HepG2 (cell line): Measurements from ENCODE around the gene CITED2. TPM values are rescaled to one million over a fixed set of nuclear protein-coding genes. Genes with fewer than 3 reads are reported as not detected.

Source experiments
- ATF6 ChIP-seq: sonication (generic); formaldehyde crosslinking; conservative IDR thresholded peaks from 2 replicates; pipeline ENCODE4 v1.4.0; 2020; ENCODE audit warnings: missing genetic modification reagents
- CBFB ChIP-seq: sonication (generic); formaldehyde crosslinking; IDR thresholded peaks from 2 replicates; pipeline ENCODE4 v1.4.0; 2020; ENCODE audit warnings: missing genetic modification reagents
- EZH2 ChIP-seq: conservative IDR thresholded peaks from 2 replicates; pipeline ENCODE4 v1.6.1; 2012; ENCODE audit warnings: mild to moderate bottlenecking, low read depth, low read length, moderate library complexity
- HHEX ChIP-seq: IDR thresholded peaks from 2 replicates; pipeline ENCODE4 v1.6.1; 2016; ENCODE audit warnings: control low read depth
- HOMEZ ChIP-seq: IDR thresholded peaks from 2 replicates; pipeline ENCODE4 v1.6.1; 2016; ENCODE audit warnings: low read depth
- KAT8 ChIP-seq: IDR thresholded peaks from 2 replicates; pipeline ENCODE4 v1.6.1; 2016; ENCODE audit warnings: missing genetic modification reagents, missing compliant biosample characterization
- KDM6A ChIP-seq: IDR thresholded peaks from 2 replicates; pipeline ENCODE4 v1.6.1; 2016; ENCODE audit warnings: low read depth
- MEIS1 ChIP-seq: sonication (generic); formaldehyde crosslinking; IDR thresholded peaks from 2 replicates; pipeline ENCODE4 v1.9.0; 2021; ENCODE audit warnings: mild to moderate bottlenecking, missing genetic modification reagents, moderate library complexity, borderline replicate concordance
- MIER2 ChIP-seq: IDR thresholded peaks from 2 replicates; pipeline ENCODE4 v1.6.1; 2016; ENCODE audit warnings: missing biosample characterization, missing genetic modification reagents
- MYC ChIP-seq: sonication (generic); formaldehyde crosslinking; IDR thresholded peaks from 2 replicates; pipeline ENCODE4 v1.9.0; 2021; ENCODE audit warnings: missing genetic modification reagents, borderline replicate concordance
- PAX8 ChIP-seq: sonication (generic); formaldehyde crosslinking; IDR thresholded peaks from 2 replicates; pipeline ENCODE4 v1.8.0; 2022; ENCODE audit warnings: mild to moderate bottlenecking, missing genetic modification reagents, borderline replicate concordance
- RBFOX2 ChIP-seq: fragments of 200-400 bp; formaldehyde crosslinking; IDR thresholded peaks from 2 replicates; pipeline ENCODE4 v1.6.1; 2017; ENCODE audit warnings: low read depth, mild to moderate bottlenecking, low read length
- RORA ChIP-seq: sonication (generic); formaldehyde crosslinking; IDR thresholded peaks from 2 replicates; pipeline ENCODE4 v1.5.0; 2020; ENCODE audit warnings: mild to moderate bottlenecking, missing genetic modification reagents, moderate library complexity
- SNAPC5 ChIP-seq: sonication (generic); formaldehyde crosslinking; IDR thresholded peaks from 2 replicates; pipeline ENCODE4 v1.8.1; 2023; ENCODE audit warnings: mild to moderate bottlenecking, missing genetic modification reagents, borderline replicate concordance
- ZNF337 ChIP-seq: sonication (generic); formaldehyde crosslinking; IDR thresholded peaks from 2 replicates; pipeline ENCODE4 v1.5.1; 2020; ENCODE audit warnings: missing genetic modification reagents, low read depth, mild to moderate bottlenecking, borderline replicate concordance
- ZNF382 ChIP-seq: sonication (generic); formaldehyde crosslinking; IDR thresholded peaks from 2 replicates; pipeline ENCODE4 v1.5.0; 2020; ENCODE audit warnings: missing genetic modification reagents, mild to moderate bottlenecking, borderline replicate concordance
- ZNF383 ChIP-seq: sonication (generic); formaldehyde crosslinking; IDR thresholded peaks from 2 replicates; pipeline ENCODE4 v1.4.0; 2020; ENCODE audit warnings: missing genetic modification reagents, mild to moderate bottlenecking, borderline replicate concordance
- ZNF674 ChIP-seq: sonication (generic); formaldehyde crosslinking; IDR thresholded peaks from 2 replicates; pipeline ENCODE4 v1.5.0; 2020; ENCODE audit warnings: low read depth, mild to moderate bottlenecking, missing genetic modification reagents
- polyA plus RNA-seq, 8 experiments: library from polyadenylated mRNA; depleted of rRNA in 3 of 8; stranded (reverse) in 7 of 8; unstranded in 1 of 8; fragments of >200 nt; fragmentation: Illumina TruSeq in 4 of 8; extraction: Trizol in 4 of 8; gene quantifications; 2 replicates each; pipeline versions ENCODE4 v1.2.1 to v1.2.3, GENCODE V29; 2011 to 2016; ENCODE audit warnings: low read depth in 4 of 8, missing spikeins in 1 of 8, mixed read lengths in 1 of 8; ENCODE audit not compliant: insufficient read depth in 1 of 8
- total RNA-seq, 5 experiments: library from RNA; depleted of rRNA; stranded (reverse); fragments of >200 nt; fragmentation: Illumina TruSeq; extraction: Trizol; gene quantifications; 2 replicates each; pipeline ENCODE4 v1.2.3, GENCODE V29; 2016; ENCODE audit warnings: low read depth in 1 of 5
- TF ChIP-seq, protein P1 (sequence below): sonication (generic); formaldehyde crosslinking; IDR thresholded peaks from 2 replicates; pipeline ENCODE4 v1.9.0; 2021; ENCODE audit warnings: missing genetic modification reagents, mild to moderate bottlenecking, borderline replicate concordance
- TF ChIP-seq, protein P2 (sequence below): sonication (generic); formaldehyde crosslinking; IDR thresholded peaks from 2 replicates; pipeline ENCODE4 v1.5.1; 2020; ENCODE audit warnings: mild to moderate bottlenecking, missing genetic modification reagents, moderate library complexity

CITED2 gene
- total and polyA plus RNA-seq, 2 of the 13 experiments (the other 11 are each of a cell fraction or from before 2014, with no cell fraction given): 17.6 to 57.2 TPM

DNA sequence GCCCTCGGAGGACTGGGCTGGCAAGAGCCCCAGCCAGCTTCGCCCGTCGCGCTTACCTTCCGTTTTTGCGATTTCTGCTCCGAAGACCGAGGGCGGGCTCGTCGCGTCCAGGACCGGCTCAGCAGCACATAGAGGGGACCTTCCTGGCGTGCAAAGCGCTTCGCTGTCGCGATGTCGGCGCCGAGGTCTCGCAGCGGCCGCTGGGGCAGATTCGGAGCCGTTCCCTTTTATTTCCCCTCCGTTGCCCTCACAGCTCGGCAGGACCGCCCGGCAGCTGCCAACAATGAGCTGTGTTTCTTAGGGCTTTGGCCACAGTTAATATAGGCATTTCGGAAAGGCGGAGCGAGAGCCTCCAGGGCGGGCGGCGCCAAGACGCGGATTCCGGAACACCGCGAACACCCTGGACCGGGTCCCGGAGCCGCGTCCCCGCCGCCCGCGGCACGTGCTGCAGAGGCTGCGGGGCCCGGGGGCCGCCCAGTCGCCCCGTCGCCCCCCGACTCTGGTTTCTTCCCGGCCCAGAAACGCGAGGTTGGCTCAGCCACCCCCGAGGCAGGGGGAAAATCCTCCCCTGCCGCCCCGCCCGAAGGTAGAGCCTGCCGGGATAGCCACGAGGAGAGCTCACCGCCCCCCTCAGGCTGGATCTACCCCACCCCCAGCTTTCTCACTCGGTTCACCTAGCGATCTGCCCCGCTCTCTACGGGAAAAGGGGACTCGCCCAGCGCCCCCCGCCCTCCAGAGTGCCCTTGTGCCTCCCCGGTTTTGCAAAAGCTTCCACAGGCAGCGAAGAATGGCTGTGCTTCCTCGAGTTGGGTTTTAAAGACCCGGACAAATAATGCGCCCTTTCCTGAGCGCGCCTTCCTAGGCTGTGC is at the start of gene CITED2 (continued):
- TF ChIP-seq ZNF383 (CRISPR knock-in tag) (no peak), KDM6A (CRISPR knock-in tag) (no peak), MEIS1 (CRISPR knock-in tag) (no peak), RORA (CRISPR knock-in tag) (no peak), CBFB (peak; percentile 93), ZNF382 (CRISPR knock-in tag) (no peak), MIER2 (CRISPR knock-in tag) (peak; percentile 71; the same call in 1 of the 2 replicates), RBFOX2 (peak; percentile 98), ATF6 (CRISPR knock-in tag) (peak; percentile 87; the same call in 1 of the 2 replicates), MYC (peak; percentile 94), SNAPC5 (CRISPR knock-in tag) (peak; percentile 84; the same call in 1 of the 2 replicates), ZNF337 (CRISPR knock-in tag) (peak; percentile 95; the same call in 1 of the 2 replicates), KAT8 (peak; percentile 91), EZH2 (no peak), HOMEZ (peak; percentile 81; the same call in 1 of the 2 replicates), PAX8 (CRISPR knock-in tag) (peak; percentile 92), ZNF674 (CRISPR knock-in tag) (peak; percentile 95), HHEX (CRISPR knock-in tag) (no peak; the same call in 1 of the 2 replicates)
- TF ChIP-seq, protein P1, sequence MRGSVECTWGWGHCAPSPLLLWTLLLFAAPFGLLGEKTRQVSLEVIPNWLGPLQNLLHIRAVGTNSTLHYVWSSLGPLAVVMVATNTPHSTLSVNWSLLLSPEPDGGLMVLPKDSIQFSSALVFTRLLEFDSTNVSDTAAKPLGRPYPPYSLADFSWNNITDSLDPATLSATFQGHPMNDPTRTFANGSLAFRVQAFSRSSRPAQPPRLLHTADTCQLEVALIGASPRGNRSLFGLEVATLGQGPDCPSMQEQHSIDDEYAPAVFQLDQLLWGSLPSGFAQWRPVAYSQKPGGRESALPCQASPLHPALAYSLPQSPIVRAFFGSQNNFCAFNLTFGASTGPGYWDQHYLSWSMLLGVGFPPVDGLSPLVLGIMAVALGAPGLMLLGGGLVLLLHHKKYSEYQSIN (CRISPR knock-in tag): peak; percentile 40; the same call in 1 of the 2 replicates
- TF ChIP-seq, protein P2, sequence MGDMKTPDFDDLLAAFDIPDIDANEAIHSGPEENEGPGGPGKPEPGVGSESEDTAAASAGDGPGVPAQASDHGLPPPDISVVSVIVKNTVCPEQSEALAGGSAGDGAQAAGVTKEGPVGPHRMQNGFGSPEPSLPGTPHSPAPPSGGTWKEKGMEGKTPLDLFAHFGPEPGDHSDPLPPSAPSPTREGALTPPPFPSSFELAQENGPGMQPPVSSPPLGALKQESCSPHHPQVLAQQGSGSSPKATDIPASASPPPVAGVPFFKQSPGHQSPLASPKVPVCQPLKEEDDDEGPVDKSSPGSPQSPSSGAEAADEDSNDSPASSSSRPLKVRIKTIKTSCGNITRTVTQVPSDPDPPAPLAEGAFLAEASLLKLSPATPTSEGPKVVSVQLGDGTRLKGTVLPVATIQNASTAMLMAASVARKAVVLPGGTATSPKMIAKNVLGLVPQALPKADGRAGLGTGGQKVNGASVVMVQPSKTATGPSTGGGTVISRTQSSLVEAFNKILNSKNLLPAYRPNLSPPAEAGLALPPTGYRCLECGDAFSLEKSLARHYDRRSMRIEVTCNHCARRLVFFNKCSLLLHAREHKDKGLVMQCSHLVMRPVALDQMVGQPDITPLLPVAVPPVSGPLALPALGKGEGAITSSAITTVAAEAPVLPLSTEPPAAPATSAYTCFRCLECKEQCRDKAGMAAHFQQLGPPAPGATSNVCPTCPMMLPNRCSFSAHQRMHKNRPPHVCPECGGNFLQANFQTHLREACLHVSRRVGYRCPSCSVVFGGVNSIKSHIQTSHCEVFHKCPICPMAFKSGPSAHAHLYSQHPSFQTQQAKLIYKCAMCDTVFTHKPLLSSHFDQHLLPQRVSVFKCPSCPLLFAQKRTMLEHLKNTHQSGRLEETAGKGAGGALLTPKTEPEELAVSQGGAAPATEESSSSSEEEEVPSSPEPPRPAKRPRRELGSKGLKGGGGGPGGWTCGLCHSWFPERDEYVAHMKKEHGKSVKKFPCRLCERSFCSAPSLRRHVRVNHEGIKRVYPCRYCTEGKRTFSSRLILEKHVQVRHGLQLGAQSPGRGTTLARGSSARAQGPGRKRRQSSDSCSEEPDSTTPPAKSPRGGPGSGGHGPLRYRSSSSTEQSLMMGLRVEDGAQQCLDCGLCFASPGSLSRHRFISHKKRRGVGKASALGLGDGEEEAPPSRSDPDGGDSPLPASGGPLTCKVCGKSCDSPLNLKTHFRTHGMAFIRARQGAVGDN (CRISPR knock-in tag): peak; percentile 80
